ENCODE measurements around the gene ATIC. TPM values are rescaled to one million over a fixed set of nuclear protein-coding genes. Genes with fewer than 3 reads are reported as not detected.

ATIC gene
- total and polyA plus RNA-seq, 12 donors, result 36.1 to 106 (median 48.0) TPM

DNA sequence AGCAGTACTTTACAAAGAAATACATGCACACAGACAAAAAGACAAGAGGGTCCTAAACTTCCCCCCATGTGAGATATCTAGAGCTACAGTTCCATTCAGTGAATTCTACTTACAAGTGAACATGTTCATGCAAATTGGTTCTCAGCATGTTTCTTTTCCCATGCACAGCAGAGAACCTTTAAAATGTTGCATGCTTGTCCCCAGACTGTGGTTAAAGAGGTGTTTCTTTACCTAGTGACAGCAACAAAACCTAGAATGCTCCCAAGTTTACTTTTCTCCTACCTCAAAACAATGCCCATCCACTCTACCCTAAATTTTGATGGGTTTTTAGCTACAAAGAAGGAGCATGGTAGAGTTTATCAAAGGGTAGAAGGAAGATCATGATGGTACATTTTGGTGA, 80.3 kb downstream of the ATIC start:
- Histone ChIP-seq H3K9me3 (no peaks in the 10 kb centered on the region), H3K27me3 (no peaks in the 10 kb centered on the region), H3K4me1 (peaks cover 0 to 5% (median 0%) of the 10 kb centered on the region in 9 donors), H3K4me3 (no peak overlapping the region), H3K27ac (no peak overlapping the region), H3K36me3 (peaks cover 0 to 100% (median 18%) of the 10 kb centered on the region in 9 donors)
- ATAC-seq (no peak), DNase-seq (no peak)
- intact Hi-C loops (cut with DNase I), result no loop called here
- no peak for TF ChIP-seq CTCF (IDR thresholded peaks at IDR 0.05)

DNA sequence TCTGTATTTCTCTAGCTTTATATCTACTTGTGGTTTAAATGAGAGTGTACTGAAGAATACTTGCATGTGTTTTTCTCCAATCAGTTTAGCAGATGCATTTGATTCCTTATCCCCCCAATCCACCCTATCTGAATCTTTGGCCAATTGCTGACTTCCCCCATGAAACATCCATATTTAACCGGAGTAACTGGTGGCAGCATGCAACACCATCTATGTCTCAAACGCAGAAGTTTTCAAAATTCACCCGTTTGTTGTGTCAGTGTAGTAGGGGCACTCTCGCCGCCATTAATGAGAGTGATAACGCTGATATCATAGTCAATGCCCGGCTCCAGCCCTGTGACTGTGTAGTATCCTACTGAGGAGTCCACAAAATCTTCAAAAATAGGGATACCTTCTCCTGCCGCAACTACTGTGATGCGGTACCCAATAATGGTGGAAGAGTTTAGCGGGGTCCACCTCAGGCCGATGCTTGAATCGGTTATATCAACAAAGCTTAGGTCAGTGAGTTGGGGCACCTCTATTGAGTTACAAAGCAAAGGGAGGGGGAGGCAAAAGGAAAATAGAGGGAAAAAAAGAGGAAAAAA, 80.9 kb downstream of the ATIC start:
- intact Hi-C loops (cut with DNase I), result no loop called here
- WGBS, 2 donors, result 95 to 96% methylated on average over 12 of the region's 12 CpGs
- H3K27ac ChIP-seq, result no peak overlapping the region

GRCh38 chr2:215394102-215394805, 82.4 kb downstream of the ATIC start:
- H3K4me1 ChIP-seq, result peaks cover 0 to 13% (median 4%) of the 10 kb centered on the region in 9 donors
- no peak overlapping the region for H3K4me3 ChIP-seq
- intact Hi-C loops (cut with DNase I), result no loop called here
- TF ChIP-seq CTCF (IDR thresholded peaks at IDR 0.05), result no peak
- H3K27ac ChIP-seq, result no peak overlapping the region
- WGBS, 2 donors, result 73 to 75% methylated on average over 7 of the region's 7 CpGs
- no peaks in the 10 kb centered on the region for H3K27me3 ChIP-seq
- peaks cover 0 to 100% (median 18%) of the 10 kb centered on the region in 9 donors for H3K36me3 ChIP-seq
- DNase-seq (no peak), ATAC-seq (no peak)
- no peaks in the 10 kb centered on the region for H3K9me3 ChIP-seq

More for the DNA sequence above, 80.9 kb downstream of the ATIC start:
- Histone ChIP-seq H3K27me3 (no peaks in the 10 kb centered on the region), H3K9me3 (no peaks in the 10 kb centered on the region), H3K4me1 (peaks cover 0 to 8% (median 0%) of the 10 kb centered on the region in 9 donors), H3K36me3 (peaks cover 0 to 100% (median 18%) of the 10 kb centered on the region in 9 donors), H3K4me3 (no peak overlapping the region)
- ATAC-seq, result no peak
- no peak for TF ChIP-seq CTCF (IDR thresholded peaks at IDR 0.05)
- no peak for DNase-seq

GRCh38 chr2:215395687-215396460, 84.0 kb downstream of the ATIC start:
- intact Hi-C loops (cut with DNase I), result no loop called here
- Histone ChIP-seq H3K4me3 (no peak overlapping the region), H3K4me1 (peaks cover 0 to 13% (median 4%) of the 10 kb centered on the region in 9 donors), H3K9me3 (no peaks in the 10 kb centered on the region), H3K36me3 (peaks cover 0 to 97% (median 18%) of the 10 kb centered on the region in 9 donors), H3K27ac (no peak overlapping the region), H3K27me3 (no peaks in the 10 kb centered on the region)
- TF ChIP-seq CTCF (IDR thresholded peaks at IDR 0.05), result no peak
- WGBS, 2 donors, result 74 to 78% methylated on average over 5 of the region's 5 CpGs
- ATAC-seq, result no peak
- no peak for DNase-seq
